ENCODE results near the gene HCRT.

- no peak for TF ChIP-seq YY1 (IDR thresholded peaks at IDR 0.05; ENCODE audit: insufficient read depth, insufficient read length)
- TF ChIP-seq SUZ12 (IDR thresholded peaks at IDR 0.05; ENCODE audit: extremely low read depth, insufficient read depth, insufficient read length) = no peak
These were observed 29.6 kb downstream of the HCRT start for GRCh38 chr17:42155614-42156045.

Data from NT2/D1 (cell line).